NAMALWA (cell line): ENCODE data around the gene PDE4B.
"Not testable (repeated sequence)": the region's sequence is repeated elsewhere in the genome, so short reads cannot be mapped to it uniquely, and the experiment has no call there.

Experiments
- DNase-seq: peaks from one replicate; pipeline ENCODE4 v3.0.0-alpha.2; 2015; ENCODE audit warnings: low spot score

The PDE4B gene

GRCh38 chr1:66394603-66395002 lies 601.9 kb downstream of the PDE4B start:
- no peak for DNase-seq

DNA sequence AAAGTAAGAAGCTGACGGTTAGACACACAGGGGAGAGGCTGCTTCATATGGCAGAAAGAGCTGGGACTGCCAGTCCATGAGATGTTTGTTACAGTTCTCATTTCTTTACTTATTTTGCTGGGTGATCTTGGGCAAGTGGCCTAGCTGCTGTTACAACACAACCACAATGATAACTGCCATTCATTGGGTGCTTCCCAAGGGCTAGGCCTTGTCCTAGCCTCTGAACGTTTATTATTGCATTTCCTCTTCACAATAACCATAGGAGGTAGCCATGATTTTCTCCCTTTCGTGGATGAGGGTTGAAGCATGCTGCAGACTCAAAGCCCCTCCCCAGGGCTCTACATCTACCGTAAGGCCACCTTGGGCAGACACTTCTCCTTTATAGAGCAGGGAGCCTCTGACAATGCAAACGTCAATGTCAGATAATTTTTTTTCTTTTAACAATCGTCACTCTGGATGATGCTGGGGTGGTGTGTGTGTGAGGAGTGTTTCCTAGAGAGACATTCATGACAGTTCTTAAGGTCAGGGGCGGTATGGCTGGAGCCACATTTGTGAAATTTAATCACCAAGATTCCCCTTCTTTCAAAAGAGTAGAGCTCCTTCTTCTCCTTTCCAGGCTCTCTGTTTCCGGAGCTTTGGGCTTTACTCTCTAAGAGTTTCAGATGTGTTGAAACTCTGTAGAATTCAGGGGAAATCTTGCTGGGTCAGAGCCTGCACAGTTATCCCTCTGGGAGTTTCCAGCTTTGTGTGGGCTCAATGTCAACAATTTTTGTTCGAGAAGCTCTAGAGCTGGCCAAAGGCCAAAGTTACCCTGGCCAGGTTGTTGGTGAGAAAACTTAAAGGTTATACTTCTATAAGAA lies 602.7 kb downstream of the PDE4B start:
- DNase-seq = no peak

DNA sequence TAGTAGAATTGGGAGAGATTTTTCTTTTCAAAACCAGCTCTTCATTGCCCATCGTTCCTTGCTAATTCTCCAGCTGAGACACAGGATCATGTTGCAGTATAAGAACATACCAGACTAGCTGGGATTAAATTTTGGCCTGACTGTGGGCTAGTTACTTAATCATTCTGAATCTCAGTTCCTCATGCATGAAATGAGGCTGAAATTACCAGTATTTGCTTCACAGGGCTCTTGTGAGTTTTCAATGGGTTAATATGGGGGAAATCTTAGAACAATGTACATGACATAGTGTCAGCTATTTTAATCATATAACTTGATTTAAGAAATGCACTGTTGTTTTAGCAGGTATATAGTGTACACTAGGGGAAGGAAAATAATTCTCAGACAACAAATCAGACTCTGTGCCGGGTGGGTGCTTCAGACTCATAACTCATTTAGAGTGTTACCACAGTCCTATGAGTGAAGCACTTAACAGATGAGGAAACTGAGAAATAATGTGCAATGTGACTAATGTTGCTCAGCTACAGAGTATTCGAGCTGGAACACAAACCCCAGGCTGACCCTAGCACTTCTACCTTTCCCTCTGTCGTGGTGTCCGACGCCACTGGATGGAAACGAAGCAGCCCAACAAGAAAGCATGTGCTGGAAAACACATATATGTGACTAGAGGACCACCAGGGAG lies 603.7 kb downstream of the PDE4B start:
- DNase-seq = no peak

- peak; percentile 36 for DNase-seq
Observed at GRCh38 chr1:66397192-66397591, 604.5 kb downstream of the PDE4B start.

DNA sequence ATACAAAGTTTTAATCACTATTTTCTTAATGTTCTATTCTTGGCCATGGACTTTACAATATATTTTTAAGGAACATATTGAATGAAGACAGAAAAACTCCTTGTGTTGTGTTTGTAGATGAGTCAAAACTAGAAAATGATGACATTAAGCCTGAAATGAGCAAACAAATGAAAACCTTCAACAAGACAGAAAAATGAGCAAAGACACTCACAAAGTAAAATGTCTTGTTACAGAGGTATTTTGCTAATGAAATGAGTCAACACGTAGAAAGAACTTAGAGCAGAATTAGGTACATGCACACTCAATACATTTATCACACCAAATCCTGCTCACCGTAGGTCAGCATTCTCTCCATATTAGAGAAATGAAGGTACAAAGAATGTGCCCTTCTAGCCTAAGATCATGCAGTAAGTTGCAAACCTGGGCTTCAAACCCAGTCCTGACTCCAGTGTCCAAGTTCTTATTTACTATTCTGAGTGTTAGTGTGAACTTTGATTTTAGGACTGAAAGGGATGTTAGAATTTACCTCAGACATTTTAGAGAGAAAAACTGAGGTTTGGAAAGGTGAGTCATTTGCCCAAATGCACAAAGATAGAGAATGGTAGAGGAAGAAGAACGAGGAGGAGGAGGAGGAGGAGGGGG lies 607.3 kb downstream of the PDE4B start:
- no peak for DNase-seq

GRCh38 chr1:66400660-66401059 lies 608.0 kb downstream of the PDE4B start:
- no peak for DNase-seq

- DNase-seq = no peak
Observed at GRCh38 chr1:66401244-66401643, 608.5 kb downstream of the PDE4B start.

DNA sequence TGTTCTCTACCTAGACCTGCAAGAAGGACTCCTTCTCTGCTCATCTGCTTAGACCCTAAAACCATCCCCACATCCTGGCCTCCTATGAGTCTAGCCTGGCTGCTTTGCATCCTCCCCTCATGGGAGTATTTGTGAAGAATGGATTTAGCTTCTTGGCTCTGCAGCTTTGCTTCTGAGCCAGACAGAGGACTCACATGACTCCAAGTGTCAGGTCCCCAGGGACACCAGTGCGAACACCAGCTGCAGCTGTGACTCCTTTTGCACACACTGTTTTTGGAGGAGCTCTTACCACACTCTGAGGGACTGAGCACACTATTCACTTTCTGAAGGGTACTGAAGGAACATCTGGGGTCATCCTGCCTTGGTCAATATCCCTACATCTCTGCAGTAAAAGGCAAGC lies 609.5 kb downstream of the PDE4B start:
- DNase-seq = peak; percentile 98

DNA sequence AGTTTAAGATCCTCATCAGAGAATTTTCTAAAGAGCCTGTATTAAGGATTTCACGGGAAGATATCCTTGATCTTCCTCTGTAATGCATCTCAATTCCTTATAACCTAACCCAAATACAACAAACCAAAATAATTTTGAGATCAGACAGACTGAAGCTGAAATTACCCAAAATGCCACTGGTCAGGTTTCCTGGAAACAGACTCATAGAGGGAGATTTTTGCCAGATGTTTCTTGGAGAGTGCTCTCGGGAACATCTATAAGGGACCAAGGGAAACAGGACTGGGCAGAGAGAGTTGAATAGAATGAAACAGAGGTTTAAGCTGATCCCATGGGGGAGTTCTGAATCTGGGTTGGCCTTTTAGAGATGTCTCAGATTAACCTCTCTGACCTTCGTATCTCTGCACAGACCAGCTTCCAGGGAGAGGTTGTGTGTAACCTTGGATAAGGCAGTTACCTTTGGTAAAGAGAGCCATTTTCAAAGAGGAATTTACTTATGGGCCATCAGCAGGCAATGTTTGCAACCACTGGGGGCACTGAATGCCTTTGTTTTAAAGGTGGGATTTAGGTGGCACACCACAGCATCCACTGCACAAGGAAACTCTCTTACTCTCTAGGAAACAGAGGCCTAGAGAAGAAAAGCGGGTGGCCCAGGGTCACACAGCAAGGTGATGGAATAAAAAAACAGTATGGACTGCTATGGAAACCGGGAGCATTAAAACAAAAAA lies 610.5 kb downstream of the PDE4B start:
- peak; percentile 52 for DNase-seq

GRCh38 chr1:66405061-66405460 lies 612.4 kb downstream of the PDE4B start:
- DNase-seq = no peak

- DNase-seq = not testable (repeated sequence)
Observed at GRCh38 chr1:66411449-66411848, 618.8 kb downstream of the PDE4B start.

- DNase-seq = no peak
Observed at GRCh38 chr1:66412704-66413103, 620.0 kb downstream of the PDE4B start.

DNA sequence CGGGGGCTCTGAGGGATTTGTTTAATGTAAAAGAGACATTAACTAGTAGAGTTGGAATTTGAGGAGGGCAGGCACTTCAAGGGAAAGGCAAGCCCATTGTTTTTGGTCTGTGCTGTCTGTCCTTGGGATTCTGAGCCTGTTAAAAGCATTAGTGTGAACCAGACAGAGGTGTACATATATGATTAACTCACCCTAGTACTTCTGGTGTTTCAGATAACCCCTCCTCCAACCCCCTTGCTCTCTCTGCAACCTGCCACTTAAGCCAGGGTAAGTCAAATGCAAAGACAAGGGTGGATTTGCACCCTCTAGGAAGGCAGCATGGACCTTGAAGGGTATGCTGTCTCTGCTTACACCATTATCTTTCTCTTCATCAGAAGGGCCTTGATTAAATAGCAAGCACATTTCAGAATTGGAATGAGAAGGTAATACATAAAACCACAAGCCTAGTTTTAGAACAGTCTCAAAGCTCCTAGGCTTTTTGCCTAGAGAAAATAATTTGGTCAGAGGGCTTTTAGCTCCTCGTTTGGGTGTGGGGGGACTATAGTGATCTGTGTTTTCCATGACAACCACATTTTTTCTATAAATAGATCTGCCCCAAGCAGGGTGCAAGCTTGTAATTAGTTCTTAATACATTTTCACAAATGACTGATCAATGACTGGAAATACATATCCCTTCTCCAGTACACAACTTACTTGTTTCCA lies 620.6 kb downstream of the PDE4B start:
- DNase-seq = no peak

GRCh38 chr1:66413838-66414175 lies 621.1 kb downstream of the PDE4B start:
- DNase-seq = no peak

- no peak for DNase-seq
Observed at GRCh38 chr1:66415281-66415680, 622.6 kb downstream of the PDE4B start.

- DNase-seq = no peak
Observed at GRCh38 chr1:66415866-66416265, 623.2 kb downstream of the PDE4B start.

- no peak for DNase-seq
Observed at GRCh38 chr1:66416295-66416694, 623.6 kb downstream of the PDE4B start.

DNA sequence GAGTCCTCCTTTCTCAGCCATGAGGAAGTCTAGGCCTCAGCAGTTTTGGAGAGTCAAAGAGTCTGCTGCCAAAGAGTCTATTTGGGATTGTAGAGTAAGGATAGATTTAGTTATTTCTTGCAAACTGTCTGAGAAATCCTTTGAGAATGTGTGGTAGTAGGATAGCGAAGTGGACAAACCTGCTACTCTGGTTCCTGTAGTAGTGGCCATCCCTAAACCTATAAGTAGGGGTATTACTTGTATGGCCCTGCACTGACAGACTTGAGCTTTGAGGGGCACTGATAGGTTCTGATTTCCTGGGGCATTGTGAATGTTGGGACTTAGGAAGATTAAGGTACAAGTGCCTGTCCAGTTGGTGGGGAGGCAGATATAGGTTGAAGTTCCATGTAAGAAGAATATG lies 625.3 kb downstream of the PDE4B start:
- no peak for DNase-seq

DNA sequence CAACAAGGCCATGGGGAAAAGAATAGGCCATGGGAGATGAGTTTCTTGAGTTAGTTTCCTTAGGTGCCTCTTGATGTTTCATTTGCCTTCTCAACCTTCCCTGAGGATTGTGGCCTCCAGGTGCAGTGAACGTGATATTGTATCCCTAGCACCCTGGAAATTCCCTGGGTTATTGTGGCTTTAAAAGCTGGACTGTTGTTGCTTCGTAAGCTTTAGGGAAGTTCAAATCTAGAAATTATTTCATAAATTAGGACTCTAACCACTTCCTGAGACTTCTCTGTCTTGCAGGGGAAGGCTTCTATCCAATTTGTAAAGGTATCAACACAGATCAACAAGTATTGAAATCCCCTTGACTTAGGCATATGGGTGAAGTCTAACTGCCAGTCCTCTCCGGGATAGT lies 627.5 kb downstream of the PDE4B start:
- DNase-seq = not testable (repeated sequence)

DNA sequence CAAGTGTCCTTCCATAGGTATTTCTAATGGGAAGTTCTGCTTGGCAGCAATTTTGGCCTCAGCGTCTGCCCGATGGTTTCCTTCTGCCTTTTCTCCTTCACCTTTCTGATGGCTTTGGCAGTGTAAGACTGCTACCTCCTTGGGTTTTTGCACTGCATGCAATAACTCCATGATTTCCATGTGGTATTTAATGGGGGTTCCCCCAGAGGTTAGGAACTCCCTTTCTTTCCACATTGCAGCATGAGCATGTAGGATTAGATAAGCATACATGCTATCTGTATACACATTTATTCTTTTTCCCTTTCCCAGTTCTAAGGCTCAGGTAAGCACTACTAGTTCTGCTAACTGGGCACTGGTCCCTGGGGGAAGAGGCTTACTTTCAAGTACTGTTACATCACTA lies 628.2 kb downstream of the PDE4B start:
- not testable (repeated sequence) for DNase-seq

- no peak for DNase-seq
Observed at GRCh38 chr1:66422804-66423203, 630.1 kb downstream of the PDE4B start.
